IPS-NIHi7 (cell line): ENCODE results near the gene INPP5A.
A peak's percentile ranks its signal among the peaks of the same experiment; 100 is the strongest.

ENCODE experiments used
- DNase-seq: peaks from one replicate; pipeline ENCODE4 v3.0.0; 2012; ENCODE audit warnings: mixed read lengths; ENCODE audit errors: extremely low spot score

The INPP5A gene

GRCh38 chr10:132705173-132705572 is 167.6 kb downstream of the INPP5A start:
- no peak for DNase-seq

GRCh38 chr10:132705943-132706342 is 168.4 kb downstream of the INPP5A start:
- no peak for DNase-seq

- no peak for DNase-seq
Measured at GRCh38 chr10:132706701-132707100, 169.1 kb downstream of the INPP5A start.

DNA sequence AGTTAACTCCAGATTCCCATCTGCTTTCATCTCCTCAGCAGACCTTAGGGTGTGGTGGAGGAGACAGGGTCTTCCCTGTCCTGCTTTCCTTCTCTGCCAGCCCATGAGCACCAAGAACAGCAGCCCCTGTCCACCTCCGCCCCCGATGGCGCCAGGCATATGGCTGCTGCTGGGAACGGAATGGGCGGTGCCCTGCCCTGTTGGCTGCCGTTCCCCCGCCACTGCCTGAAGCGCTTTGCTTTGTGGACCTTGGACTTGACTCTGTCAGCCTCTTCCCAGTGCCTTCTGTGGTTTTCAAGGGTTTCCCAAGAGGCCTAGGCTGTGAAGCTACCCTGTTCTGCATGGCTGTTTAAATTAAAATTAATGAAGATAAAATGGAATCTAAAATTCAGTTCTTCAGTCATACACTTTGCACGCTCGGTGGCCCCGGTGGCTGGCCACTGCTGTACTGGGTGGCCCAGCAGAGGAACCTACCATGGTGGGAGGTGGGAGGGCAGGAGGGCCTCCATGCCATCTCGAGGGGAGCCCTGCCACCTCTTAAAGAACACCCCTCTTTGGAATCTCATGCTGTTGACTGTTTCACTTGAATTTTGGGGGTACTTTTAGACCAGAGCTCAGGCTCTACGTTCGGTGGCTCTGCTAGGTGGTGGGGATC is 169.7 kb downstream of the INPP5A start:
- DNase-seq = no peak

GRCh38 chr10:132707776-132708171 is 170.2 kb downstream of the INPP5A start:
- no peak for DNase-seq

DNA sequence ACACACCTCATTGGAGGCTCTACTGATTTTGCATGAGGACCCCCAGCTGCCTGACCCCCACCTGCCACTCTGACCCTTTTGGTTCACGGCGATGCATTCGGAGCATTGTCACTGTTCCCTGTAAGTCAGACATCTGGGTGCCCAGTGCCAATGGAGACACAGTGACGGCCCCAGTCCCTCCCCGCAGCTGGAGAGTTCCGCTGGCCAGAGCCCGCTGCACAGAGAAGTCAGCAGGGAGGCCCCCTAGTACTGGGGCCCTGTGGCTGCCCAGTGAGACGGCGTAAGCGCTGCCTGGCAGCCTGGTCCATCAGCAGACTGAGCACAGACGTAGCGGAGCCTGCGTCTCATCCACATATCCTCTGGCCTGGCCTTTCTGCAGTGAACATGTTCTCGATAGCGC is 170.9 kb downstream of the INPP5A start:
- no peak for DNase-seq

- DNase-seq = no peak
Measured at GRCh38 chr10:132708936-132709335, 171.3 kb downstream of the INPP5A start.

- no peak for DNase-seq
Measured at GRCh38 chr10:132709471-132709951, 171.9 kb downstream of the INPP5A start.

- no peak for DNase-seq
Measured at GRCh38 chr10:132710036-132710686, 172.6 kb downstream of the INPP5A start.

GRCh38 chr10:132710746-132711612 is 173.4 kb downstream of the INPP5A start:
- DNase-seq = no peak

DNA sequence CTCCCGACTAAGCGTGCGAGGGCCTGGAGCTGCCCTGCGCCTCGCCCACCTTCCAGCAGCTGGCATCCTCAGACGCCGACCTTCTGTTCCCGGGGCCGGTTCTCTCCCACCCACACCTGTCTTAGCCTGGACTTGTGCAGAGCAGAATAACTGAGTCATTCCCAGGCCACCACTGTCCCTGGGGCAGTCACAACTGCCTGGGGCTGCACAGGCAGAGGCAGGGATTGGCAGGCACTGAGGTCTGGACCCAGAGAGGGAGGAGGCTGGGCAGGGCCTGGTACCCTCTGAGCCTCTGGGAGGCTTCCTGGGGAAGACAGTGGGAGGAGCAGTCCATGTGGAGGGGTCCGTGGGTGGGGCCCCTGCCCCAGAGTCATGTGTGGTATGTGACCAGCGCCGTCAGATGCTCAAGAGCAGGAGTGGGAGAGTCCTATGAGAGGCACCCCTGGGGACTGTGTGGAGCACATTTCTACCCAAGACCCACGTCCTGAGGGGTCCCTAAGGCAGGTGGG is 174.1 kb downstream of the INPP5A start:
- DNase-seq = no peak

GRCh38 chr10:132712291-132712690 is 174.7 kb downstream of the INPP5A start:
- no peak for DNase-seq

DNA sequence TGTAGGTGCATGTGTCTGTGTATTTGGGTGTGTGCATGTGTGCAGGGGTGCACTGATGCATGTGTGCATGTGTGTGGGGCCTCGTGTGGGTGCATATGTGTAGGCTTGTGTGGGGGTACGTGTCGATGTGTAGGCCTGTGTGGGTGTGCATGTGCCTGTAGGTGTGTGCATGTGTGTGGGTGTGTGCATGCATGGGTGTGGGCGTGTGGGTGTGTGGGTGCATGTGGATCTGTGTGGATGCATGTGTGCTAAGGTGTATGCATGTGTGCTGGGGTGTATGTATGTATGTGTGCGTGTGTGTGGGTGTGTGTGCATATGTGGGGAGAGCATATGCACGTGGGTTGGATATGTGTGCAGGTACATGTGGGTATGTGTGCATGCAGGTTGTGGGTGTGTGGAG is 175.2 kb downstream of the INPP5A start:
- DNase-seq = no peak

- no peak for DNase-seq
Measured at GRCh38 chr10:132713421-132714095, 176.0 kb downstream of the INPP5A start.

DNA sequence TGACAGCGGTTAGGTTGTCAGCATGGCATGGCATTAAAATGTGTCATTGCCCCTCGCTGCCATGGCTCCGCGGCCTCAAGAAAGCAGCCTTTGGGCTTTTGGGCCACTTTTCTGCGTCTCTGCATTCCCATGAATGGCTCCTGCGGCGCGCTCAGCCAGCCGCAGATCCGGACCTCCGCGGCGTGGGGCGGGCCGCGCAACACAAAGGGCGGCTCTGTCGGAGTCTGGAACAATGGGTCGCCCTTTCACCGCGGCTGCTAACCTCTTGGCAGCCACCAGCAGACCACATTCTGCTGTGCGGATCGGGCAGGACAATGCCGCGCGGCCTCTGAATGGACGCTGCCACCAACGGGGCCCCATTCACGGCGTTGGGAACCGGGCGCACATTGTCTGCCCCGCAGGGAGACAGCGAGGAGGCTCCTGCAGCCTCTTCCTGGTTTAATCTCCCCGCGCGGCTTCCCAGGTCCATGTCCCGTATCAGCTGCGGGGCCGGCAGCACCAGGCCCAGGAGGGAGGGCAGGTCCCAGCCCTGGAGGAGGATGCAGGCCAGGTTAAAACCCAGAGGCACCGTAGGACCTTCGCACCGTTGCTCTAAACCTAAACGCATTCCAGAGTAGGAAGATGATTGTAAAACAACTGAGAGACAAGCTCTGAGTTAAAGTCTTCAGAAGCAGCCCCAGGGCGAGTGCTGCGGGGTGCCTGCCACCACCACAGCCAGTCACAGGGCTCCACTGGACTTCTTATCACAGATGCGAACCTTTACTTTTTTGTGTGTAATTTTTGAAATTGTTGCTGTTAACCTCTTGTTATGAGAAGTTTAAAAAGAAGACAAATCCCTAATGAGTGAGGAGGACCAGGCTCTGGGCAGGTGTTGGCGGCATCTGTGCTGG is 176.8 kb downstream of the INPP5A start:
- peak; percentile 68 for DNase-seq

DNA sequence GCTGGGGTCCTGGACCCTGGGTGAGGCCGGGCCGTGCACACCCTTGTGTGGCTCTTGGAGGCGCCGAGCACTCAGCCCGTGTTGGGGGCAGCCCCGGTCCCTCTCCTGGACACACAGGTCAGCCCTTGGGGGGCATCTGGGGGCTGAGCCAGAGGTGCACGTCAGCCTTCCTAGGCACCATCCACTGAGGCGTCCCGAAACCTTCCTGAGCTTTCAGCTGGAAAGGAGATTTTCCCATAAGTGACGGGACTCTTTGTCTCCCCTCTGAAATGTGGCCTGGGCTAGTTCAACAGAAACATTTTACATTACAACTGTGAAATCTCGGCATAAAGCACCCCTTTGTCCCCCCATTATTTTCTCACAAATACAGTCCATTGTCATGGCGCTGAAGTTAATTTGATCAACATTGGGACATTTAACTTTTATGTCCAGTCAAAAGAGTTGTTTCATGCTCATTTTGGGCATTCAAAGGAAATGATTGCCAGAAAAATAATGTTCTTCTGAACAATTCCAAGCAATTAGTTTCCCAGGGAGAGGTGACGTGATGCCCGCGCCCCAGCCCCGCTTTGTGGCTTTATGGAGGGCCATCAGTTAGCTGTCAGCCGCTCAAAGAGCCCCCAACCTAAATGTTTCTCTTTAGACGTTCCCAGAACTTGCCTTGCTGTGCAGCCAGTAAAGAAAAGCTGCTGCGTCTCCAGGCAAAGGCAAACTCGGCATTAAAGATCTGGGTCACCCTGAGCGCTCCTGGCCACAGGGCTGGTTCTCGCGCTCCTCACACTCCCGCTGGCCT is 177.6 kb downstream of the INPP5A start:
- DNase-seq = no peak

DNA sequence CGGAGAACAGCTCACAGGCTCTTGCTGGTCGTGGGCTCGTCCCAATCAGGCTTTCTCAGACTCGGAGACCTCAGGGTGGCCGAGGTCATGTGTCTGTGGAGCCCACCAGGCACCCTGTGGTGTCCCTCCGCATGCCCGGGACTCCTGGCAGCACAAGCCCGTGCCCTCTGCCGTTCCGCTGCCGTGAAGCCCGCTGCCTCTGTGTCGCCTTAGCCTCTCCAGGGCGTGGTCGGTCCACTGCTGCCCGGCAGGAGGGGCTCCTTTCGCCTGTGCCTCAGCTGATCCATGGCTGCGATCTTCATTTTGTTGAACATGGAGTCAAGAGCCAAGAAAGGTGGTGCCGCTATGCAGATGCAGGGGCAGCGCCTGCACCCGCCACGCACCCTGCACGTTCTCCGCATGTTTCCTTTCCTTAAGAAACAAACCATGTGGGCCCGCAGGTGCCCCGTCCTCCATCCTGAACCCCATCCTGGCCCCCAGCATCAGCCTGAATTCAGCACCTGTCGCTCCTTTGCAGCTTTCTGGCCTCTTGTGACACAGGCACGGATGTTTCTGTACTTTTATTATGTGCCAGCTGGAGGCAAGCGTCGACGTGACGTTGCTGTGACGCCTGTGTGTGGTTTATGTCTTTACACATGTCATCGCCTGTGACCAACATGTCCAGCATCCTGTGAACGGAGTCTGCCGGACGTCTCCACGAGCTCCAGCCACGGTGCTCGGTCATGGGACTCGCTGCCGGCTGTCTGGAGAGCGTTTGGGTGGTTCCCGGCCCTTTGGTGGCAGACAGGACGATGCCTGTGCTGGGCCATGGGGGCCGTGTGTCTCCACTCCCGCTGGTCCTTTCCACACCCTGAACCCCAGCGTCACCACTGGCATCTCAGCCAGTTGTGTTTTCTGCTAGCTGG is 178.4 kb downstream of the INPP5A start:
- DNase-seq = no peak

- DNase-seq = no peak
Measured at GRCh38 chr10:132716691-132717490, 179.3 kb downstream of the INPP5A start.
